Measurements from ENCODE around the gene KLK2. TPM values are rescaled to one million over a fixed set of nuclear protein-coding genes. Genes with fewer than 3 reads are reported as not detected.

Gene KLK2
- polyA plus RNA-seq (2013, experiment 1 of 2): not detected
- not detected for polyA plus RNA-seq (2013, experiment 2 of 2)

GRCh38 chr19:50873056-50873455 is at the start of gene KLK2:
KLK2 (plus strand) TSS chr19:50873439; CDS start chr19:50873474, 35 bp downstream.
- Histone ChIP-seq H3K23ac (ENCODE audit: low read length in 2 of 2) (no peak within 1 kb of the TSS), H4K8ac (ENCODE audit: low read length) (no peak within 1 kb of the TSS), H3K4me2 (ENCODE audit: low read length, poor library complexity, severe bottlenecking) (no peak within 1 kb of the TSS), H3K4me1 (ENCODE audit: control insufficient read depth, insufficient read depth, low read depth, low read length) (no peaks in the 10 kb centered on the region), H3K9me3 (ENCODE audit: control insufficient read depth, low read length) (no peaks in the 10 kb centered on the region), H3K79me1 (replicated peaks; ENCODE audit: low read length, poor library complexity, severe bottlenecking) (no peaks in the 10 kb centered on the region), H3K9ac (ENCODE audit: low read length) (no peak within 1 kb of the TSS), H2BK120ac (ENCODE audit: low read depth, low read length) (no peak within 1 kb of the TSS), H2AK5ac (ENCODE audit: low read length, severe bottlenecking) (no peak within 1 kb of the TSS), H2BK15ac (ENCODE audit: low read depth, poor library complexity, severe bottlenecking) (no peak within 1 kb of the TSS), H3K14ac (ENCODE audit: low read length in 2 of 2) (no peak within 1 kb of the TSS), H3K4me3 (ENCODE audit: insufficient read depth in 1 of 2, low read depth in 1 of 2, low read length in 2 of 2) (no peak within 1 kb of the TSS), H3K36me3 (ENCODE audit: control insufficient read depth in 1 of 2, insufficient read depth in 2 of 2, low read depth in 1 of 2, low read length in 2 of 2) (no peaks in the 10 kb centered on the region), H3K27me3 (ENCODE audit: control insufficient read depth in 1 of 2, insufficient read depth in 1 of 2, low read length in 2 of 2) (peaks cover 0 to 92% of the 10 kb centered on the region in 2 experiments), H2AFZ (ENCODE audit: low read depth, low read length) (no peak within 1 kb of the TSS), H2BK12ac (ENCODE audit: low read length in 2 of 2) (no peak within 1 kb of the TSS), H3K4ac (ENCODE audit: low read depth in 1 of 2, low read length in 2 of 2) (no peak within 1 kb of the TSS), H4K91ac (ENCODE audit: low read length) (no peak within 1 kb of the TSS), H3K27ac (ENCODE audit: low read length, poor library complexity, severe bottlenecking) (no peak within 1 kb of the TSS), H3K18ac (ENCODE audit: low read depth in 1 of 2, low read length in 2 of 2) (no peak within 1 kb of the TSS), H2BK5ac (ENCODE audit: low read depth, low read length, poor library complexity, severe bottlenecking) (no peak within 1 kb of the TSS)
- no peak for DNase-seq
- 93% methylated on average over 1 of the region's 3 CpGs for WGBS

GRCh38 chr19:50826492-50827240 is 46.6 kb upstream of the KLK2 start:
- H3K9me3 ChIP-seq (ENCODE audit: control insufficient read depth, low read length): no peaks in the 10 kb centered on the region
- H3K14ac ChIP-seq (ENCODE audit: low read length in 2 of 2): no peak overlapping the region
- no peak overlapping the region for H3K18ac ChIP-seq (ENCODE audit: low read depth in 1 of 2, low read length in 2 of 2)
- H3K79me1 ChIP-seq (replicated peaks; ENCODE audit: low read length, poor library complexity, severe bottlenecking): no peaks in the 10 kb centered on the region
- H2AFZ ChIP-seq (ENCODE audit: low read depth, low read length): no peak overlapping the region
- H3K27ac ChIP-seq (ENCODE audit: low read length, poor library complexity, severe bottlenecking): no peak overlapping the region
- H2BK5ac ChIP-seq (ENCODE audit: low read depth, low read length, poor library complexity, severe bottlenecking): no peak overlapping the region
- H3K4ac ChIP-seq (ENCODE audit: low read depth in 1 of 2, low read length in 2 of 2): no peak overlapping the region
- H4K91ac ChIP-seq (ENCODE audit: low read length): no peak overlapping the region
- DNase-seq: no peak
- WGBS: 87% methylated on average over 43 of the region's 43 CpGs
- H2AK5ac ChIP-seq (ENCODE audit: low read length, severe bottlenecking): no peak overlapping the region
- no peak overlapping the region for H3K9ac ChIP-seq (ENCODE audit: low read length)
- H4K8ac ChIP-seq (ENCODE audit: low read length): no peak overlapping the region
- no peak overlapping the region for H2BK120ac ChIP-seq (ENCODE audit: low read depth, low read length)
- H3K4me3 ChIP-seq (ENCODE audit: insufficient read depth in 1 of 2, low read depth in 1 of 2, low read length in 2 of 2): no peak overlapping the region
- H3K4me2 ChIP-seq (ENCODE audit: low read length, poor library complexity, severe bottlenecking): no peak overlapping the region
- no peak overlapping the region for H2BK15ac ChIP-seq (ENCODE audit: low read depth, poor library complexity, severe bottlenecking)
- no peaks in the 10 kb centered on the region for H3K4me1 ChIP-seq (ENCODE audit: control insufficient read depth, insufficient read depth, low read depth, low read length)
- peaks cover 10 to 47% of the 10 kb centered on the region in 2 experiments for H3K27me3 ChIP-seq (ENCODE audit: control insufficient read depth in 1 of 2, insufficient read depth in 1 of 2, low read length in 2 of 2)
- H3K23ac ChIP-seq (ENCODE audit: low read length in 2 of 2): no peak overlapping the region
- no peak overlapping the region for H2BK12ac ChIP-seq (ENCODE audit: low read length in 2 of 2)
- no peaks in the 10 kb centered on the region for H3K36me3 ChIP-seq (ENCODE audit: control insufficient read depth in 1 of 2, insufficient read depth in 2 of 2, low read depth in 1 of 2, low read length in 2 of 2)

DNA sequence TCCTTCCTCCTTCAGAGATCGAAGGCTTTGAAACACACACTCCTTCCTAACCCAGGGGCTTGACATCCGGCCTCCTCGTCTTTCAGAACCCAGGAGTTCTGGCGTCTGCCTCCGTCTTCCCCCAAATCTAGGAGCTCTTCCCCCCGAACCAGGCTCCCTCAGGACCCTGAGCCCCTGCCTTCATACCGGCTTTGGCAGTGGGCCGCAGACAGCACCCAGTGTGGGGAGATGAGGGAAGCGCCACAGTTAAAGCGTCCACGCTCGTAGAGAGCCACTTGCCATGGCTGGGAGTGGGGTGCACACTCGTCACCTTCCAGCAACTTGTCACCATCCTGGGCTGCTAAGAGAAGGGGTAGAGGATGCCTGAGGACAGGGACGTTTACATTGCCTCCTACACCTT is 45.8 kb upstream of the KLK2 start:
- Histone ChIP-seq H3K79me1 (replicated peaks; ENCODE audit: low read length, poor library complexity, severe bottlenecking) (no peaks in the 10 kb centered on the region), H2BK15ac (ENCODE audit: low read depth, poor library complexity, severe bottlenecking) (no peak overlapping the region), H2AFZ (ENCODE audit: low read depth, low read length) (no peak overlapping the region), H3K4ac (ENCODE audit: low read depth in 1 of 2, low read length in 2 of 2) (no peak overlapping the region), H3K14ac (ENCODE audit: low read length in 2 of 2) (no peak overlapping the region), H3K18ac (ENCODE audit: low read depth in 1 of 2, low read length in 2 of 2) (no peak overlapping the region), H3K4me3 (ENCODE audit: insufficient read depth in 1 of 2, low read depth in 1 of 2, low read length in 2 of 2) (no peak overlapping the region), H3K9me3 (ENCODE audit: control insufficient read depth, low read length) (no peaks in the 10 kb centered on the region), H2BK120ac (ENCODE audit: low read depth, low read length) (no peak overlapping the region), H3K23ac (ENCODE audit: low read length in 2 of 2) (no peak overlapping the region), H2BK12ac (ENCODE audit: low read length in 2 of 2) (no peak overlapping the region), H4K91ac (ENCODE audit: low read length) (no peak overlapping the region), H3K36me3 (ENCODE audit: control insufficient read depth in 1 of 2, insufficient read depth in 2 of 2, low read depth in 1 of 2, low read length in 2 of 2) (no peaks in the 10 kb centered on the region), H3K27me3 (ENCODE audit: control insufficient read depth in 1 of 2, insufficient read depth in 1 of 2, low read length in 2 of 2) (peaks cover 2 to 39% of the 10 kb centered on the region in 2 experiments), H3K9ac (ENCODE audit: low read length) (no peak overlapping the region), H2AK5ac (ENCODE audit: low read length, severe bottlenecking) (no peak overlapping the region), H2BK5ac (ENCODE audit: low read depth, low read length, poor library complexity, severe bottlenecking) (no peak overlapping the region), H3K27ac (ENCODE audit: low read length, poor library complexity, severe bottlenecking) (no peak overlapping the region), H3K4me1 (ENCODE audit: control insufficient read depth, insufficient read depth, low read depth, low read length) (no peaks in the 10 kb centered on the region), H4K8ac (ENCODE audit: low read length) (no peak overlapping the region), H3K4me2 (ENCODE audit: low read length, poor library complexity, severe bottlenecking) (no peak overlapping the region)
- 75% methylated on average over 9 of the region's 14 CpGs for WGBS
- no peak for DNase-seq

DNA sequence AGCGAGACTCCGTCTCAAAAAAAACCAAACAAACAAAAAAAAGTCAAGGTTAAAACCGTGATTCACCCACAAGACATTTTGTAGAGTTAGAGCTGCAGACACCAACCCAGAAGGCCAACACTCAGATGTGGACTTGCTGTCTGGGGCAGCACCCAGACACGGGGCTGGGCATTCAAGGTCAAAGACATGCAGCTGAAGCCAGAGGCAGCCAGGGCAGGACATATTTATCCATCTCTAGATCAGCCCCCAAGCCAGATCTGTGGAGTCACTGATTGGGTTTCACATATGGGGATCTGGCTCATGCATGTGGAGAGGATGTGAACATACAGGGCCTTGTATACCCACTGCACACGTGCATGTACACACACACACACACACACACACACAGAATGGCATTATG is 43.4 kb upstream of the KLK2 start:
- no peak overlapping the region for H3K4me2 ChIP-seq (ENCODE audit: low read length, poor library complexity, severe bottlenecking)
- no peak overlapping the region for H3K18ac ChIP-seq (ENCODE audit: low read depth in 1 of 2, low read length in 2 of 2)
- H3K4ac ChIP-seq (ENCODE audit: low read depth in 1 of 2, low read length in 2 of 2): no peak overlapping the region
- H3K36me3 ChIP-seq (ENCODE audit: control insufficient read depth in 1 of 2, insufficient read depth in 2 of 2, low read depth in 1 of 2, low read length in 2 of 2): no peaks in the 10 kb centered on the region
- no peak overlapping the region for H2BK120ac ChIP-seq (ENCODE audit: low read depth, low read length)
- H3K4me3 ChIP-seq (ENCODE audit: insufficient read depth in 1 of 2, low read depth in 1 of 2, low read length in 2 of 2): no peak overlapping the region
- H3K9ac ChIP-seq (ENCODE audit: low read length): no peak overlapping the region
- H2AFZ ChIP-seq (ENCODE audit: low read depth, low read length): no peak overlapping the region
- H3K9me3 ChIP-seq (ENCODE audit: control insufficient read depth, low read length): no peaks in the 10 kb centered on the region
- no peaks in the 10 kb centered on the region for H3K4me1 ChIP-seq (ENCODE audit: control insufficient read depth, insufficient read depth, low read depth, low read length)
- DNase-seq: no peak
- no peak overlapping the region for H2BK12ac ChIP-seq (ENCODE audit: low read length in 2 of 2)
- no peak overlapping the region for H3K27ac ChIP-seq (ENCODE audit: low read length, poor library complexity, severe bottlenecking)
- H2AK5ac ChIP-seq (ENCODE audit: low read length, severe bottlenecking): no peak overlapping the region
- H4K91ac ChIP-seq (ENCODE audit: low read length): no peak overlapping the region
- H3K27me3 ChIP-seq (ENCODE audit: control insufficient read depth in 1 of 2, insufficient read depth in 1 of 2, low read length in 2 of 2): peaks cover 0 to 40% of the 10 kb centered on the region in 2 experiments
- WGBS: 83% methylated on average over 5 of the region's 5 CpGs
- H4K8ac ChIP-seq (ENCODE audit: low read length): no peak overlapping the region
- H2BK5ac ChIP-seq (ENCODE audit: low read depth, low read length, poor library complexity, severe bottlenecking): no peak overlapping the region
- no peaks in the 10 kb centered on the region for H3K79me1 ChIP-seq (replicated peaks; ENCODE audit: low read length, poor library complexity, severe bottlenecking)
- no peak overlapping the region for H3K14ac ChIP-seq (ENCODE audit: low read length in 2 of 2)
- no peak overlapping the region for H2BK15ac ChIP-seq (ENCODE audit: low read depth, poor library complexity, severe bottlenecking)
- no peak overlapping the region for H3K23ac ChIP-seq (ENCODE audit: low read length in 2 of 2)
